Activated CD8-positive, alpha-beta memory T cell treated with anti-CD3 and anti-CD28 coated beads, Interleukin-2, amount 50 U/mL, for 24 hours (primary cell): ENCODE data around the gene C1orf35.

ENCODE experiments used
- DNase-seq: peaks from one replicate; pipeline ENCODE4 v3.0.0-alpha.2; 2020; ENCODE audit errors: extremely low read depth

The C1orf35 gene

GRCh38 chr1:228109073-228109961, 6.2 kb upstream of the C1orf35 start, which contains the start of gene MRPL55:
TSS of gene MRPL55 (minus strand) at chr1:228109299. CDS start at chr1:228108260, 1,039 bp downstream.
- DNase-seq: peak; percentile 91

- DNase-seq: no peak
Measured at GRCh38 chr1:228108742-228109072, 5.6 kb upstream of the C1orf35 start.

GRCh38 chr1:228108055-228108690, 5.0 kb upstream of the C1orf35 start:
- DNase-seq: no peak

- DNase-seq: no peak
Measured at GRCh38 chr1:228107636-228108035, 4.5 kb upstream of the C1orf35 start.

GRCh38 chr1:228106800-228107054, 3.6 kb upstream of the C1orf35 start:
- DNase-seq: no peak

GRCh38 chr1:228105996-228106799, 3.1 kb upstream of the C1orf35 start:
- no peak for DNase-seq

- DNase-seq: no peak
Measured at GRCh38 chr1:228105270-228105995, 2.3 kb upstream of the C1orf35 start.

- no peak for DNase-seq
Measured at GRCh38 chr1:228104526-228105269, 1.6 kb upstream of the C1orf35 start.

- no peak for DNase-seq
Measured at GRCh38 chr1:228101994-228102790, 933 bp downstream of the C1orf35 start.

GRCh38 chr1:228101614-228101993, 1.5 kb downstream of the C1orf35 start:
- no peak for DNase-seq

GRCh38 chr1:228100822-228101613, 2.1 kb downstream of the C1orf35 start:
- no peak for DNase-seq

GRCh38 chr1:228099331-228099732, 3.8 kb downstream of the C1orf35 start:
- DNase-seq: no peak

GRCh38 chr1:228098323-228098931, 4.7 kb downstream of the C1orf35 start:
- DNase-seq: no peak

- no peak for DNase-seq
Measured at GRCh38 chr1:228097333-228098081, 5.6 kb downstream of the C1orf35 start.

- DNase-seq: no peak
Measured at GRCh38 chr1:228096416-228097332, 6.5 kb downstream of the C1orf35 start.

GRCh38 chr1:228095938-228096337, 7.2 kb downstream of the C1orf35 start:
- no peak for DNase-seq

GRCh38 chr1:228095161-228095560, 8.0 kb downstream of the C1orf35 start:
- no peak for DNase-seq
